Left ventricle myocardium inferior (tissue), 1 donor: ENCODE data around the gene POLR2F. TPM values are rescaled to one million over a fixed set of nuclear protein-coding genes. Genes with fewer than 3 reads are reported as not detected.

ENCODE experiments used
- DNase-seq: peaks from one replicate; pipeline ENCODE4 v3.0.0-alpha.2; 2020
- H3K27ac ChIP-seq: fragments of 200-600 bp; replicated peaks from 2 replicates; pipeline ENCODE4 v1.8.0; 2021
- H3K27me3 ChIP-seq: fragments of 200-600 bp; 2 replicates; pipeline ENCODE4 v1.8.0; 2021; ENCODE audit warnings: low read depth
- H3K36me3 ChIP-seq: fragments of 200-600 bp; 2 replicates; pipeline ENCODE4 v1.8.0; 2021
- H3K4me1 ChIP-seq: fragments of 200-600 bp; 2 replicates; pipeline ENCODE4 v1.8.0; 2021
- H3K4me3 ChIP-seq: fragments of 200-600 bp; 2 replicates; pipeline ENCODE4 v1.8.0; 2021; ENCODE audit warnings: mild to moderate bottlenecking, moderate library complexity
- H3K9me3 ChIP-seq: fragments of 200-600 bp; replicated peaks from 2 replicates; pipeline ENCODE4 v1.8.0; 2021
- intact Hi-C: fragments of 100-400 bp; cut with micrococcal nuclease; formaldehyde crosslinking; loops from one replicate; pipeline ENCODE4 v1.11.0; 2022
- total RNA-seq: library from RNA; stranded (reverse); fragmentation: NEBNext Ultra II Directional; extraction: Animal tissue kit (Norgen Biotek cat#: 25700); gene quantifications from one replicate; pipeline ENCODE4 v1.2.1, GENCODE V29; 2021
- TF ChIP-seq, protein P1 (sequence below): fragments of 200-600 bp; IDR thresholded peaks from 2 replicates; pipeline ENCODE4 v1.8.0; 2021; ENCODE audit warnings: antibody characterized with exemption, mild to moderate bottlenecking, borderline replicate concordance
- donor health status: DM: no; HTN: yes; CAD: no; lungs with severe emphysema.

Gene POLR2F
- total RNA-seq, 1 donor from 2014 or later, result 79.3 TPM

- Histone ChIP-seq H3K4me3 (no peak overlapping the region), H3K27me3 (no peaks in the 10 kb centered on the region), H3K27ac (peak overlapping the region; percentile 79), H3K36me3 (peaks cover 50% of the 10 kb centered on the region), H3K9me3 (no peaks in the 10 kb centered on the region), H3K4me1 (peaks cover 58% of the 10 kb centered on the region)
- TF ChIP-seq, protein P1, sequence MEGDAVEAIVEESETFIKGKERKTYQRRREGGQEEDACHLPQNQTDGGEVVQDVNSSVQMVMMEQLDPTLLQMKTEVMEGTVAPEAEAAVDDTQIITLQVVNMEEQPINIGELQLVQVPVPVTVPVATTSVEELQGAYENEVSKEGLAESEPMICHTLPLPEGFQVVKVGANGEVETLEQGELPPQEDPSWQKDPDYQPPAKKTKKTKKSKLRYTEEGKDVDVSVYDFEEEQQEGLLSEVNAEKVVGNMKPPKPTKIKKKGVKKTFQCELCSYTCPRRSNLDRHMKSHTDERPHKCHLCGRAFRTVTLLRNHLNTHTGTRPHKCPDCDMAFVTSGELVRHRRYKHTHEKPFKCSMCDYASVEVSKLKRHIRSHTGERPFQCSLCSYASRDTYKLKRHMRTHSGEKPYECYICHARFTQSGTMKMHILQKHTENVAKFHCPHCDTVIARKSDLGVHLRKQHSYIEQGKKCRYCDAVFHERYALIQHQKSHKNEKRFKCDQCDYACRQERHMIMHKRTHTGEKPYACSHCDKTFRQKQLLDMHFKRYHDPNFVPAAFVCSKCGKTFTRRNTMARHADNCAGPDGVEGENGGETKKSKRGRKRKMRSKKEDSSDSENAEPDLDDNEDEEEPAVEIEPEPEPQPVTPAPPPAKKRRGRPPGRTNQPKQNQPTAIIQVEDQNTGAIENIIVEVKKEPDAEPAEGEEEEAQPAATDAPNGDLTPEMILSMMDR, result no peak
- DNase-seq, result peak; percentile 29
- intact Hi-C loops, result no loop called here
Measured at GRCh38 chr22:37913233-37913721, 40.2 kb upstream of the POLR2F start.

DNA sequence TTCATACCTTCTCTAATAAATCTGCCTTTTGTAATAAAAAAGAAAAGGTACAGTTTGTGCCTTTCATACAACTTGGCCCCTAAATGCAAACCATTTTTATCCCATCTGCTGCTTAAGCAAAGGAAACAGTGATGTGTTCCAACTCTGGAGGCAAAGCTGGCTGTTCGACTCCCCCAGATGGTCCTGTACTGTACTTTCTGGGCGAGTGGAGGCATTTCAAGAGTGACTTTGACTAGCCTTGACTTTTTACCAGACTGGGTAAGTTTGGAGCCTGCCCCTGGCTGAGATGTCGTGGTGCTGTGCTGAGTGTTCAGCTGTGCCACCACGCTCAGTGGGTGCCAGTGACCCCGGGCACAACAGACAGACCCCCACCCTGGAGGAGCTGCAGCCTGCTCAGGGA is 37.2 kb upstream of the POLR2F start:
- peaks cover 73% of the 10 kb centered on the region for H3K36me3 ChIP-seq
- no peaks in the 10 kb centered on the region for H3K27me3 ChIP-seq
- H3K9me3 ChIP-seq, result no peaks in the 10 kb centered on the region
- intact Hi-C loops, result no loop called here
- H3K27ac ChIP-seq, result no peak overlapping the region
- DNase-seq, result no peak
- peaks cover 61% of the 10 kb centered on the region for H3K4me1 ChIP-seq
- no peak overlapping the region for H3K4me3 ChIP-seq
- TF ChIP-seq, protein P1, result no peak

GRCh38 chr22:37917874-37918548 is 35.5 kb upstream of the POLR2F start:
- Histone ChIP-seq H3K27ac (peak overlapping the region; percentile 41), H3K9me3 (no peaks in the 10 kb centered on the region), H3K27me3 (no peaks in the 10 kb centered on the region), H3K4me3 (no peak overlapping the region), H3K4me1 (peaks cover 44% of the 10 kb centered on the region), H3K36me3 (peaks cover 84% of the 10 kb centered on the region)
- TF ChIP-seq, protein P1, result no peak
- no peak for DNase-seq
- intact Hi-C loops, result no loop called here

DNA sequence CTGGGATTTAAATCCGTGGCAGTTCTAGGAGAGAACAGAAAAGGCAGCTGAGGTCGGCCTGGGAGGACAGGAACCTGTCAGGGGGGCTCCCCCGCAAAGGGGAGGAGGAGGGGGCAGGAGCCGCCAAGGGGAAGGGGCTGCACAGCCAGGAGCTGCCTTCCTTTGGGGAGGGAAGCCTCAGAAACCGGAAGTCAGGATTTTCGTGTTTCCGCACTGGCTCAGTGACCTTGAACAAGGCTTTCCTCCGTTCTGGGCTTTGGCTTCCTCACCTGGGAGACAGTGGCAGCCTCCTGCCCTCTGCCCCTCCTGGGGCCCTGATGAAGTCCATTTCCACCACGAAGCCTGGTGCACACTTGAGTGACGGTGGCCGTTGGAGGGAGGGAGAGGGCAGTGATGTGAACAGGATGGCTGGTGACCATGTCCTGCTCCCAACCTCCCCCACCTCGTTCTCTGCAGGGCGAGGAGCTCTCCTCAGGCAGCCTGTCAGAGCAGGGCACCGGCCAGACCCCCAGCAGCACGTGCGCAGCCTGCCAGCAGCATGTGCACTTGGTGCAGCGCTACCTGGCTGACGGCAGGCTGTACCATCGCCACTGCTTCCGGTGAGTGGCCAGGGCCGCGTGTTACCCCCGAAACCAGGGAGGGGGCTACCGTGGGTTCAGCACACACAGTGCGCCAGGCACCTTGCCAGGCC is 34.8 kb upstream of the POLR2F start:
- intact Hi-C loops, result no loop called here
- Histone ChIP-seq H3K4me1 (peaks cover 39% of the 10 kb centered on the region), H3K27ac (peak overlapping the region; percentile 41)

GRCh38 chr22:37920126-37920525 is 33.4 kb upstream of the POLR2F start:
- TF ChIP-seq, protein P1, result no peak

More for the DNA sequence above, 34.8 kb upstream of the POLR2F start:
- no peaks in the 10 kb centered on the region for H3K9me3 ChIP-seq
- no peak overlapping the region for H3K4me3 ChIP-seq
- peaks cover 84% of the 10 kb centered on the region for H3K36me3 ChIP-seq
- TF ChIP-seq, protein P1, result no peak
- no peak for DNase-seq
- no peaks in the 10 kb centered on the region for H3K27me3 ChIP-seq

More at GRCh38 chr22:37920126-37920525, 33.4 kb upstream of the POLR2F start:
- Histone ChIP-seq H3K4me1 (peaks cover 29% of the 10 kb centered on the region), H3K27me3 (no peaks in the 10 kb centered on the region), H3K9me3 (no peaks in the 10 kb centered on the region), H3K4me3 (no peak overlapping the region), H3K27ac (peak overlapping the region; percentile 41), H3K36me3 (peaks cover 84% of the 10 kb centered on the region)
- DNase-seq, result no peak
- intact Hi-C loops, result no loop called here
